HTERT RPE-1 (cell line): ENCODE measurements around the gene AQR.
"Not testable (repeated sequence)": the region's sequence is repeated elsewhere in the genome, so short reads cannot be mapped to it uniquely, and the experiment has no call there.

Experiments used
- in situ Hi-C: fragments of 300-500 bp; cut with MboI; formaldehyde crosslinking; loops from 4 replicates; pipeline ENCODE4 v1.14.3; 2020; ENCODE audit warnings: low sequenced_read_pairs

AQR gene

DNA sequence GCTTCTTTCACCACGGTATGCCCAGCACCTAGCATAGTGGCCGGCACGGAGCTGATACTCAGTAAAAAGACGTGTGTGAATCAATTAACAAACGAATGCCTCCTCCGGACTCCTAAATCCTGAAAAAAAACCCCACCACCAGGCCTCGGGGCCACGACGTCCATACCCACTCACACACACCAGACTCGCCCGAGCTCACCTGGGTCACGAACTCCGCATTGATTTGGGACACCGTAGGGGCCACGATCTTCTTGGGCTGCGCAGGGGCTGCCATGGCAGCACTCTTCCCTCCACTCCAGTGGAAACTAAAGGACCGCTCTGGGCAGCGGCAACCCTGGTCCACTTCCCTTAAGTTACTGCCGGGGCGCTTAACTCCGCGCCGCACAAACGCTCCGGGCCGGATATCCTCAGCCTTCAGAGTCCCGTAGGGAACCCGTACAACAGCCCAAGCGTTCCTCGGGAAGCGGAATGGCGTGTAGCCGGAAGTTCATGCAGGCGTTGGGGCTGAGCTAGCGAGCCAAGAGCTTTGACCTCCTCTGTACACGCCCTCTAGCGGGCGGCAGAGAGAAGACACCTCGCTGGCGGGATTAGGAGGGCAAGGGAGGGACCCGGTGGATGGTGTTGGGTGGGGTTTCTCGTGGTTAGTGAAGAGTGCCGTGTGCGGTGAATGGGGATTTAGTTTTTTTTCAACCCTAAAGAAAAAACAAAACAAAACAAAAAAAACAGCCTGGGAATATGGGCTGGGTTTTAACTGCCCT, at the start of gene AQR:
Gene AQR (minus strand): TSS at position 403 of the 758 bp plus-strand sequence. CDS start 129 bp downstream, at position 274.
- in situ Hi-C loops = no loop called here

DNA sequence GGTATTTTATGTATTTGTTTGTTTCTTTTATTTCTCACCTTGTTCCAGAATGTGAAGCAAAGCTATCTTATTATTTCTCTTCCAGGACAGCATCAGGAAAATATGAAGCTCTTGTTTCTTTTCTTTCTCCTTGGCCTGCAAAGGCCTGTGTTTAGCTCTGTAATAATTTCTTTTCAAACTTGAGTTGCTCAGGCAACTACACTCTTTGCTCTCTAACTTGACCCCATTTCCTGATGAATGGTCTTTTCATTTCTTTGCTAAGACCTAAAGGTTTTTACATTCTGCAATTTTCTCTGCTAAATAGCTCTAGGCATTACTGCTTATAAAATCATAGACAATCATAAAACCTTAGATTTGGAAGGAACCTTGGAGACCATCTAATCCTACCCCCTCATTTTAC, 44.7 kb upstream of the AQR start:
- in situ Hi-C loops = no loop called here

DNA sequence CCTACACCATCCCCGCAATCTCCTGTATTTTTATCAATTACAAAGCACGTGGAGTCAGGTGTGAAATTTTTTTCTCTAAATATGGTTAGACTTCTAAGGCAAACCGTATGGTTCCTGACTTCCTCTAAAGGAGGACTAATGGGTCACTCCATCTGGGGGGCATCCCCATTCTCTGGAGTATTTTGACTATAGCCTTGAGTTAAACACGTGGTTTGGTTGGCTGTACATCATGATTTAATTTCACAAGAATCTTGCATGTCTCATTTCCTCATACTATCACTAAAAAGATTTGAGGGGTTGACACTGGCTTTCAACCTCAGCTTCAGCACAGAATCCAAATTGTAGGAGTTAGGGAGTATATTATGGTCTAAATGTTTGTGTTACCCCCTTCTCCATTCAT, 43.8 kb upstream of the AQR start:
- in situ Hi-C loops = no loop called here

DNA sequence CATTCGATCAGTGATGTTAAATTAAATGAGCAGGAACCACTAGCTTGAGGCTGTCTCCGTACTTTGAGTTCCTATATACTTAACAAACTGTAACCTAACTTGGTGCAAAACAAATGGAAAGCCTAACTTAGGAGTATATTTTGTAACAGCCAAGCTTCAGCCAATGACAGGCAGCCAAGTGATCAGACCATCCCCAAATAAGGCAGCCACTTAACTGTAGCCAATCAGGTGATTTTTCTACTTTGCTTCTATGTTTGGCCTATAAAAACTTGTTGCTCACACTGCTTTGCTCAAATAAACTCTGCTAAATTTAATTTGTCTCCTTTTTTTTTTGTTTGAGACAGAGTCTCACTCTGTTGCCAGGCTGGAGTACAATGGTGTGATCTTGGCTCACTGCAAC, 37.9 kb upstream of the AQR start:
- in situ Hi-C loops = no loop called here

DNA sequence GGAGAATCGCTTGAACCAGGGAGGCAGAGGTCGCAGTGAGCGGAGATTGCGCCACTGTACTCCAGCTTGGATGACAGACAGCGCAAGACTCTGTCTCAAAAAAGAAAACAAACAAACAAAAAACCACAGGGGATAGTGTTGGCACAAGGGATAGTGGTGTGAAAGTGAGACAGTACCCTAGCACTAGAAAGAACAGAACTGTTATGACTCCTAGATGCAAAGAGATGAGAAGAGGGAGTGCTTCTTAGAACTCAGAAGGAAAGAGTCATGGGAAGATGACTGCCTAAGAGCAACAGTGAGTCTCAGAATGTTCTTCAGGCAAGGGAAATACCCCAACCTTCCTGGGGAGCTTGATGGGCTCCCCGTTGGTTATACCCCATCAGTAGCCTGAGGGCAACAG, 36.4 kb upstream of the AQR start:
- in situ Hi-C loops = no loop called here

DNA sequence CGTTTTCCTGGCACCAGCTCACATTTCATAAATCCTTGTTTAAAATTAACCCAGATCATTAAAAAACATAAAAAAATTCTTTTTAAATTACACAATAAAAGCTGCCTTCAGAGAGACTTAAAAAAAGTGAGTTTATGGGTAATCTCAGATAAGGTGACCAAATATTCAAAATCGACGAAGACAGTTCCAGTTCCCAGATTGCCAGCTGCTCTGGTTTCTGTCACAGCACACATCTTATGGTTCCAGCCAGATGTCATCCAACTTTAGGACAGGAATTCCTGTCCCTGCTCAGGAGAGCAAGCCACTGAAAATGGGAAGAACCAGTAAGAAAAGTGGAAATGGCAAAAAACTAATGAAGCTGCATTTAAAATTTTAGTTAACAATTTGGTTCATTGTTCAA, 34.4 kb upstream of the AQR start:
- in situ Hi-C loops = no loop called here

DNA sequence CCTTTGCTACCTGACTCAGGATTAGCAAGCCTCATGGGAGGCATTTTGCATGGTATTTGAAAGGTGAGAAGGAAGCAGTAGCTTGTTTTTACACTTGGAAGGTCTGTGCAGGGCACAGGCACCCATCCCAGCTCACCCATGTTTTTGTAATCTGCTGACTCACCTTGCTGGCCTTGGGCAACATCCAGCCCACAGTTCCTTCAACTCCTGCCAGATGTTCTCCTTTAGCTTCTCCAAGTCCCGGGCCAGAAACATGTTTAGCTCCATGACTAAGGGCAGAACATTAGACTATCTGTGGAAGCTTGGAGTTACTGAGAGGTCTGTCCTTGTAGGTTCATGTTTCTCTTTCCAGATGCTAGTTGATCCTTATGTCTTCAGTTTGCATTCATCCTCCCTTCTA, 31.0 kb upstream of the AQR start:
- in situ Hi-C loops = no loop called here

DNA sequence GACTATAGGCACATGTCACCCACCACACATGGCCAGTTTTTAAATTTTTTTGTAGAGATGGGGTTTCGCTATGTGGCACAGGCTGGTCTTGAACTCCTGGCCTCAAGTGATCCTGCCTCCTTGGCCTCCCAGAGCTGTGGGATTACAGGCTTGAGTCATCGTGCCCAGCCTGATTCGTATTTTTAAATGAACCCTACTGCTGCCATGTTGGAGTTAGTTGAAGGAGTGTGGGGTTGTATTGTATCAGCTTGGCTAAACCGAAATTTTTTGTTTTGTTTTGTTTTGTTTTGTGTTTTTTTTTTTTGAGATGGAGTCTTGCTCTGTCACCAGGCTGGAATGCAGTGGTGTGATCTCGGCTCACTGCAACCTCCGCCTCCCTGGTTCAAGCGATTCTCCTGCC, 30.4 kb upstream of the AQR start:
- in situ Hi-C loops = no loop called here

DNA sequence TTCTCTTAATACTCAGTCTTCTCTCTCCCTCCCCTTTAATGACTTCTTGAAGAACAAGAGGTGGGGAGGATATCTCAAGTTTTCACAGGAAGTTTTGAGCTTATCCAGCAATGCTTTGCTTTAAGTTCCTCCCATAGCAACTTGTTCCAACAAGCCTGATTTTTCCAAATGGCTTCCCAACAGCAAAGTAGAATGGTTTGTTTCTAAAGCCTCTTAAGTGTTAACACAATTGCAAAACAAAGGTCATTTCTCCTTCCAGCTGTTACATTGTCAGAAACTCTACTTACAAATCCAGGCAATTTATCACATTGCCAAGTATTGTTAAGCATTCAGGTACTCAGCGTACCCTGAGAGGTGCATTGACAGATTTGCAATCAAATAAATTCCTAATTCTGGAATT, 25.4 kb upstream of the AQR start:
- in situ Hi-C loops = no loop called here

DNA sequence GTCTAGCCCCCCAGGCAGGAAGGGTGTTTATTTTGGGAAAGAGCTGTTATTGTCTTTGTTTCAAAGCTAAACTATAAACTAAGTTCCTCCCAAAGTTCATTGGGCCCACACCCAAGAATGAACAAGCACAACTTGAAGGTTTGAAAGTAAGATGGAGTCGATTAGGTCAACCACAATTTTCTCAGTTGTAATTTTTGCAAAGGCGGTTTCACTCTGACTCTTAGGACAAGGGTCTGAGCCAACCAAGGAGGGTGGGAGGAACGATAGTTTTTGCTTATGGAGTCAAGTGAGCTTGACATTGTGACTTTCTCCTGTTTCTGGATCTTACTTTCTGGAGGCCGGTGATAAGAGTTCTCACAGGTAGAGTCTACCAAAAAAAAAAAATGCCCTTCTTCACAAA, 24.3 kb upstream of the AQR start:
- in situ Hi-C loops = no loop called here

DNA sequence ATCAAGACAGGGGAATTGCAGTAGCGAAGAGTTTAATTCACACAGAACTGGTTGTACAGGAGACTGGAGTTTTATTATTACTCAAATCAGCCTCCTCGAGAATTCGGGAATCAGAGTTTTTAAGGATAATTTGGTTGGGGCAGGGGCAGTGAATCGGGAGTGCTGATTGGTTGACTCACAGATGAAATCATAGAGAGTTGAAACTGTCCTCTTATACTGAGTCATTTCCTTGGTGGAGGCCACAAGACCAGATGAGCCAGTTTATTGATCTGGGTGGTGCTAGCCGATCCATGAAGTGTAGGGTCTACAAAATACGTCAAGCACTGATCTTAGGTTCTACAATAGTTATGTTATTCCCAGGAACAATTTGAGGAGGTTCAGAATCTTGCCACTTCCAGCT, 23.9 kb upstream of the AQR start:
- in situ Hi-C loops = no loop called here

DNA sequence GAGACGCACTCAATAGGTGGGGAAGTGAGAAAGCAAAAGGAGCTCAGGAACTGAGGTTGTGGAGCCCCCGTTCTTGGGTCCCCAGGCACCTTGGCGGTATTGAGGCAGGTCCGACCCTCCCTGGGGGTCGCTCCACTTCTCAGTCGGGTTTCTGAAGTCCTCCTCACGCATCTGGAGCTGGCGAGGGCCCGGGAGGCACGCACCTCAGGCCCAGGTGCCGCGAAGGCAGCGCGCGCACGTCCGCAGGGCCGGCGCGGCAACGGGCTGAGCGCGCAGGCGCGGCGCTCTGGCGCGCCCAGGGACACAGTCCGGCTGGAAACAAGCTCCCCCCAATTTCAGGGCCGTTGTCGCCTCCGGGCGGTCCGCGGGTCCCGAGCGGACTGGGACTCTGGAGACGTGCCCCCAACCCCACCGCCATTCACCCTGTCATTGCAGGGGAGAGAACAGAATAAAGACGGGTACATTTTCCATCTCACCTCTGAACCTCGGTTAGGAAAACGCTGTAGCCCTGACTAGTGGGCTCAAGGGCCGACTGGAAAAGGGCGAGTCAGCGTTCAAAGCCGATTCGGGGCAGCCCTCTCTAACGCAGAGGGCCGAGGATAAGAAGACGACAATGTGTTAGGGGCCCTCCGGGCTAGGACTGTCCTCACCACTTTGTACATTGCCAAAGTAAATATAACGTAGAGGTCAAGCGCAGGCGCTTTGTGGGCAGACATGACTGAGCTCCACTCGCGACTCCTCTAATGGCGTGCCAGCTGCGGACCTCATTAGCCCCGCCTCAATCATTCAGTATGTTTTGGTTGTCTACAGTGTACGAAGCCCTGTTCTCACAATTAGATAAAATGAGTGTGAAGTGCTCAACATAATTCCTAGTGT, 18.7 kb upstream of the AQR start, which contains the start of gene ZNF770:
Gene ZNF770 (minus strand): TSS at position 261 of the 876 bp plus-strand sequence. CDS start 4,853 bp downstream, outside the sequence.
- in situ Hi-C loops = no loop called here

DNA sequence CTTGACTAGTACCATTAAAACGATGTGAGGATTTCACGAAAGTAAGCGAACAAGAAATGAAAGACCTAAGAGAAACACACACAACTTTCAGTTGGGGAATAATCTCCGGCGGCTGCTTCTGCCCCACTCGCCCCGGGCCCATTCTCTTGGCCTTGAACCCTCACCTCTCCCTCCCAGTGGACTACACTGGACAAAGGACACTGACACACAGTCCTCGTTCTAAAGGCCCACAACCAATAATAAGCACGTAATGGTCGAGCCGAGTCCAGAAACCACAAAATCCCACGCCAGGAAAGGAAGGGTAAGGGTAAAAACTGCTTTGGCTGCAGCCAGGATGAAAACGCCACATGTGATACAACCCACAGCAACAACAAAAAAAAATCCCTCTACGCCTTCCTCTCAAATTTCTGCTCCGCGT, 18.1 kb upstream of the AQR start:
- in situ Hi-C loops = no loop called here

DNA sequence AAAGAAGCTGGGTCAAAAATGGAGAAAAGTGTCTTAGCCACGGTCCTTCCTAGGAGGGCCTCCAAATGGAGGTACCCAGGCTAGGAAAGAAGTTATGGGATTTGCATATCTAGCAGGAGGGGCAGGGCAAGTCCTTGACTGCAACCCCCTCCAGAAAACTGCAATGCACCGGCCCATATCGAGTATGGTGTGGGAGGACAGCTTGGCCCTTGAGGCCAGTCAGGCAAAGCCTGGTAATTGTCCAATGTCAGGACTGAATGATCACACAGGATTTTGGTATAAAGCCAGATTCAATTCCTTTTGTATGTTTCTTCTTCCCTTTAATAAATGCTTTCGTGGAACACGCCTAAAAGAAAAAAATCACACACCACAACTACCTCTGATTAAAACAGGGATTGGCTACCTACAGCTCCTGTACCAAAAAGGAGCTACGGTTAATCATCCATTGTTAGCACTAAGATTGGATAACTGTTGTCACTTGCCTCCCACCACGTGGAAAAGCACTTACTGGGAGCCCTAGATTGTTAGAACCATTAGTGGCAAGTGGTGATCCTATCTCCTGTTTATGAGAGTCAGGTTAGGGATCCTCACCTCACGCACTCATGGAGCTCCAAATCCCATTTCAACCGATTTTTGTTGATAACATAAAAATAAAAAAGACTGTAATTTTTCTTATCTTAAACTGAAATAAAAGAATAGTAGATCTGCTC, 17.4 kb upstream of the AQR start:
- in situ Hi-C loops = no loop called here

DNA sequence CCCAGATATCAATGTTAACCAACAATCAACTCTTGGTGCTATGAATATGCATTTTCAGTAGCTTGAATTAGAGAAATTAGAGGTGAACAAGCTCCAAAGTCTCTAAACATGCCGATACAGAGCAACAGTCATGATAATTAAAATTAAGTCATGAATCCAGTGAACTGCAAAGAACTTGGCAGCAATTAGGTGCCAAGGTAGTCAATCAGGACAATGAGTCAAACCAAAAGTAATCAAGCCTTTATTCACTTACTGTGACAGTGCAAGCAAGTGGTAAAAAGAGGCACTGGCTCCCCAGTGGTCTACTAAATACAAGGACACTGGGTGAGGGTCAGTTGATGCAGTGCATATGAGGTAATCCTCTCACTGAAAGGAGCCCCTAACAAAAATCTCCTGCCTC, 16.8 kb upstream of the AQR start:
- in situ Hi-C loops = no loop called here

DNA sequence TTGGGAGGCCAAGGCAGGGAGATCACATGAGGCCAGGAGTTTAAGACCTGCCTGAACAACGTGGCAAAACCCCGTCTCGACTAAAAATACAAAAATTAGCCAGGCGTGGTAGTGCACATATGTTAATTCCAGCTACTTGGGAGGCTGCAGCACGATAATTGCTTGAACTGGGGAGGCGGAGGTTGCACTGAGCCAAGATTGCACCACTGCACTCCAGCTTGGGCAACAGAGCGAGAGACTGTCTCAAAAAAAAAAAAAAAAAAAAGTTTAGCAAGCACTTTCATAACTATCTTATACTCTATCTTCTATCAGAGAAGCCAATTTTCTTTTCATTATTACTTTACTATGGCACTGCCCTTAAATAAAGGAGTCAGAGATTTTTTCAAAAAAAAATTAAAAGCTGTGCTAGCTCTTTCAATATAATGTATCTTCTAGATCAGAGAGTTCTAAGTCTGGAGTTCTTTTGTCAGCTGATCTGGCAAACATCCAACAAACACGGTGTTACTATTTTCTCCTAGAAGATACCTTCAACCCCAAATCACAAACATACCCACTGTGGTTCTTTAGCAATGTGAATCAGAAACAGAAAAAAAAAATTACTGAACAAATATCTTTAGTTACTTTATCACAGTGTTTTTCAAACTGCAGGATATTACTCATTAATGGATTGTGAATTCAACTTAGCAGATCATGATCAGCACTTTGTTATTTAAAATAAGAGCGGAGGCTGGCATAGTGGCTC, 15.5 kb upstream of the AQR start:
- in situ Hi-C loops = no loop called here

DNA sequence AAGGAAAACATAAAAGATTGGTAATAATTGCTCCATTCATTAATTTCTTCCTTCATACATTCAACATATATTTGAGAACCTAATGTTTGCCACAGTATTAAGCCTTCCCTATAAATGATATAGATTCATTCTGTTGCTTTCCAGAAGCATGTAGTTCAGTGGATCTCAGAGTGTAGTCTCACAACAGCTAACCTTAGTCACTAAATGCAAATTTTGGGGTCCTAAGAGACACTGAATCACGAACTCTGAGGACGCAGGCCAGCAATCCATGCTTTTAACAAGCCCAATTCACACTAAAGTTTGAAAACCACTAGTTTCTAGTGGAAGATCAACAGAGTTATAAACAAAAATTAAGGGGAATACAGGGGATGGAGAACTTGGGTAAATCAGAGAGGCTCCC, 7.2 kb upstream of the AQR start:
- in situ Hi-C loops = no loop called here

DNA sequence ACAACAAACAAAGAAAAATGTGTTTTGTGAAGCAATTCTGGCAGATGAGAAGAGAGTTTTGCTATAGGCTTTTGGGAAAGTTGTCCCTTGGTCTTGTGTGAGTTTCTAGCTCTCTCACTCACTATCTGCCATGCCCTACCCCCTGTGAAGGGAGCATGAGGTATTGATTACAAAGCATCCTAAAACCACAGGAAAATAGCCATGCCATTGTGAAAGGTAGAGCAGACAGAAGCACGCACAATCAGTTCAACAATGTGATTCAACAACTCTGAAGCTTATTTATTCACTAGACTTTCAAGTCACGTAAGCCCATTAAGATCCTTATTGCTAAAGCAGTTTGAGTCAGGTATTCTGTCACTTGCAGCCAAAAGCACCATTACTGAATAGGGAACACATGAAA, 6.5 kb upstream of the AQR start:
- in situ Hi-C loops = no loop called here

DNA sequence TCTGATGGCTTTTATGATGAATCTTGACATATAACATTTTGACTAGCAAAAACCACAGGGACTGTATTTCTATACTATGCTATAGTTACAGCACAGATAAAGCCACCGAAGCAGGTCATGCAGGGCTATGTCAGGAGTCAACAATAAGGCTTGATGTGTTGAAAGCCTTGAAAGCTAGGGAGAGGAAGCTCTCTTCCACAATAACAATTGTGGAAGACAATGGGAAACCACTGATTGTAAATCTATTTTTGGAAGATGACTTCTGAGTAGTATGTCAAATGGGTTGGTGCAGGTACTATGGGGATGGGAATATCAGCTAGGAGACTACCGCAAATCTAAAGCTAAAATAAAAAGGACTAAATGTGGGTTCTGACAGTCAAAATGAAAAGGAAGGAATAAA, 4.0 kb upstream of the AQR start:
- in situ Hi-C loops = no loop called here

DNA sequence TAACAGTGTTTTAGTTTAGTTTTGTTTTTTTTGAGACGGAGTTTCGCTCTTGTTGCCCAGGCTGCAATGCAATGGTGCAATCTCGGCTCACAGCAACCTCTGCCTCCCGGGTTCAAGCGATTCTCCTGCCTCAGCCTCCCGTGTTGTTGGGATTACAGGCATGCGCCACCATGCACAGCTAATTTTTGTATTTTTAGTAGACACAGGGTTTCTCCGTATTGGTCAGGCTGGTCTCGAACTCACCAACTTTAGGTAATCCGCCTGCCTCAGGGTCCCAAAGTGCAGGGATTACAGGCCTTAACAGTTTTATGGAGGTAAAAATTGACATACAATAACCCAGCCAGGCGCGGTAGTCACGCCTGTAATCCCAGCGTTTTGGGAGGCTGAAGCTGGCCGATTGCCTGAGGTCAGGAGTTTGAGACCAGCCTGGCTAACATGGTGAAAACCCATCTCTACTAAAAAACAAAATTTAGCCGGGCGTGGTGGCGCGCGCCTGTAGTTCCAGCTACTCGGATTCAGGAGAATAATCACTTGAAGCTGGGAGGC, 629 bp upstream of the AQR start:
- in situ Hi-C loops = not testable (repeated sequence)

DNA sequence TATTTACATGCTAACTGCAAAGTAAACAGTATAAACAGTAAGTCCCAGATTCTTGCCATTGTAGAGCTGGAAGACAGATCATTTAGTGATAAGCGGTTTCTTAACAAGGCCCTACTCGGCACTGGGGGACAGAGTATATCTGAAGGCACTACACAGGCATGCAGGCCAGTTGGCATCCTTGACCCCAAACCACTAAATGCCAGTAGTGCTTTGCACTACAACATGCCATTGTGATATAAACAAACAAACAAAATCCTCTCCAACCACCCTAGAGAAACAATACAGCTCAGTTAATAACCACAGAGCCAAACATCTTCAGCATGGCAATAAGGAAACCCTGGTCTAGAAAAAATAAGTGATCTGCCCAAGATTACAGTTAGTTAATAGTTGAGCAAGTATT, 5.3 kb downstream of the AQR start:
- in situ Hi-C loops = no loop called here
